Ramos (cell line): ENCODE results near the gene INTS14.
"Not testable (repeated sequence)": the region's sequence is repeated elsewhere in the genome, so short reads cannot be mapped to it uniquely, and the experiment has no call there.

Experiments used
- in situ Hi-C: fragments of 300-500 bp; cut with MboI; formaldehyde crosslinking; loops from one replicate; pipeline ENCODE4 v1.14.3; 2022; ENCODE audit warnings: low sequenced_read_pairs; ENCODE audit not compliant: unreplicated experiment

The INTS14 gene

DNA sequence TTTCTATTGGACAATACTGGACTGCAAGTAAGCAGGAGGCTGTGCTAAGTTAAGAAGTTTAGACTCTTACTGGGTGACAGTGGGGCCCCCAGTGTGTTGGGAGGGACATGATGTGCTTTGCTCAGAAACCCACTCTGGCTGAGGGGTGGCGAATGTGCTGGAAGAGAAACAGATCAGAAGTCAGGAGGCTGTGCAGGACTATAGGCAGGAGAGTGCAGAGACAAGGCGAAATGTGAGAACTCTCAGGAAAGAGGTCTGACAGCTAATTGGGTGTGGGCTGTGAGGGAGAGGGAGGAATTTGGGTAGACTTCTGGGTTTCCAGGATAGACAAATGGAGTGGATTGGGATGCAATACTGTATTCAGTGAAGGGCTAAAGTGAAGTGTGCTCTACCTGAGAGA, 22.8 kb upstream of the INTS14 start:
- in situ Hi-C loops: loop anchor here (25.0 kb wide), 1 partner anchor 654 kb away; the partner anchor contains the start of gene DIS3L

DNA sequence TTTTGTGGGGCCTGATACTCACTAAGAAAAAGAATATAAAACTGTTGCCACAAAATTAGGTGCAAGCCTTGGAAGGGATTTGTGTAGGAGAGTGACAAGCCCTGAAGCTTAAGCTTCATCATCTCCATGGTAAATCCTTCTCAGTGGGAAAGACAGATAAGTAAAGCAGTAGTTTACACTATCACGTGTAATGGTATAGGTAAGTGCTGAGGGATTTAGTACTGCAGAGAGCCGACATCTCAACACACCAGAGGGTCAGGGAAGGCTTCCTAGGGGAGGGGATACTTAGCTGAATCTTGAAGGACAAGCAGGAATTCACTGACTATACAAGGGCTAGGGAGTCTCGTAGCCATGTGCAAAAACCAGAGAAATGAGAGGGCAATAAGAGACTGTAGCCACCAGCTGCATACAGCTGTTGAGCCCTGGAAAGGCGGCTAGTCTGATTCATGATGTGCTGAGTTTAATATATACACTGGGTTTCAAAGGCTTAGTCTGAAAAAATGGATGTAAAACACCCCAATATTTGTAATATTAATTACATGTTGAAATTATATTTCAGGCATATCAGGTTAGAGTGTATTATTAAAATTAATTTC, 21.9 kb upstream of the INTS14 start:
- in situ Hi-C loops: loop anchor here (25.0 kb wide), 1 partner anchor 654 kb away; the partner anchor contains the start of gene DIS3L

DNA sequence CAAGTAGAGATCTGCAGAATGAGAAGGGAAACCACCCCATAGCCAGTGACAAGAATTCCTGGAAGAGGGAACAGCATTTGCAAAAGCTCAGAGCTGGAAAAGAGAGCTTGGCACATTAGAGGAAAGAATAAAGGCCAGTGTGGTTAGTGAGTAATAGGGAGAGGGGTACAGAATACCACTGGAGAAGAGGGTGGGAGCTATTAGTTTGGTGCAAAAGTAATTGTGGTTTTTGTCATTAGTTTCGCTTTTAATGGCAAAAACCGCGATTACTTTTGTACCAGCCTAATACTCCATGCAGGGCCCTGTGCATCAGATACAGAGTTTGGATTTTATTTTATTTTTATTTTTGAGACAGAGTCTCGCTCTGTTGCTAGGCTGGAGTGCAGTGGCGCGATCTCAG, 20.6 kb upstream of the INTS14 start:
- in situ Hi-C loops: loop anchor here (25.0 kb wide), 1 partner anchor 656 kb away; the partner anchor contains the start of gene DIS3L

GRCh38 chr15:65630760-65631159, 19.8 kb upstream of the INTS14 start:
- in situ Hi-C loops: loop anchor here (25.0 kb wide), 1 partner anchor 657 kb away; the partner anchor contains the start of gene DIS3L

- in situ Hi-C loops: loop anchor here (25.0 kb wide), 1 partner anchor 658 kb away; the partner anchor contains the start of gene DIS3L
Observed at GRCh38 chr15:65629548-65629947, 18.6 kb upstream of the INTS14 start.

- in situ Hi-C loops: loop anchor here (25.0 kb wide), 1 partner anchor 660 kb away; the partner anchor contains the start of gene DIS3L
Observed at GRCh38 chr15:65626856-65627255, 15.9 kb upstream of the INTS14 start.

GRCh38 chr15:65623103-65623502, 12.2 kb upstream of the INTS14 start:
- in situ Hi-C loops: no loop called here

DNA sequence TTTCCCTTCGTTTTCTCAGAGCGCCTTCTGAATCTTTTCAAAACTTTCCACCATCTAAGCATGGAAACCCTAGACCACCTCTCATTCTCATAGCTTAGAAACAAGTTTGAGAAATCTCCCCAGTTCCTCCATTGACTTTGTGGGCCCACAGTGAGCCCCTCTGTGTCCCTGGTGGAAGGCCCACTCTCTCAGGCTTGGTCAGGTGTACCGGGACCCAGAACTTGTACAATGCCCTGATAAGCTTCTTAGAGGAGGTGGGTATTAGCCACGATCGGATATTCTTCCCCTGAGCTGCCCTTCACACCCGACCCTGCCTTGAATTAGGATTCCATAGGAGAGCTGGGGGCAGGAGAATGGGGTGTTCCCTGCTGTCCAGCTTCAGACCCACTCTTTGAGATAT, 10.7 kb upstream of the INTS14 start, which contains the start of gene SLC24A1:
SLC24A1 (plus strand) TSS at position 301 of the 400 bp plus-strand sequence. CDS start 2,143 bp downstream, outside the sequence.
- in situ Hi-C loops: no loop called here

- in situ Hi-C loops: no loop called here
Observed at GRCh38 chr15:65620833-65621232, 9.9 kb upstream of the INTS14 start.

DNA sequence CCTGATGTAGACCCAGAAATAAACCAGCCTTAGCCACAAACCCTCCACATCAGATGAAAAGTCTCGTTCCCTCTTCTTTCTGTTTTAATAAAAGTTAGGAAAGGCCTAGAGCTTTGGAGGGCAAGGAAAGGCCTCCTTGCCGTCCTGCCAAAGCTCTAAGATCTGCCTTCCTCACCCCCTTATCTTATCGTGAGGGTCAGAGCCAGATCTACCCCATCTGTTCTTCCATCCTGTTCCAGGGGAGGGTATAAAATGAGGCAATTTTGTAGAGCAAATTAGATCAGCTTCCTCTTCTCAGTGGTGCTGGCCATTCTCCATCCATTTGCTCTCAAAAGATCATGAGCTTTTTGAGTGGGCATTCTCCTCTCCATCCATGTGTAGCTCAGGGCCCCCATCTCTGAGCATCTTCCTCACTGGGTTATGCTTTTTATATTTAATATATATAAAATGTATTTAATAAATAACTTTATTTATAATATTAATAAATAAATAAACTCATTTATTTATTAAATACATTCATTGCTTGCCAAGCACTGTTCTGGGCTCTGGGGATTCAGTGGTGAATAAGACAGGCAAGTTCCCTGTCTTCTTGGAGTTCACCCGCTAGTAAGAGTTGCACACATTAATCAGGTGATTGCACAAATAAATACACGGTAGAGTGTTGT, 8.8 kb upstream of the INTS14 start:
- in situ Hi-C loops: no loop called here

DNA sequence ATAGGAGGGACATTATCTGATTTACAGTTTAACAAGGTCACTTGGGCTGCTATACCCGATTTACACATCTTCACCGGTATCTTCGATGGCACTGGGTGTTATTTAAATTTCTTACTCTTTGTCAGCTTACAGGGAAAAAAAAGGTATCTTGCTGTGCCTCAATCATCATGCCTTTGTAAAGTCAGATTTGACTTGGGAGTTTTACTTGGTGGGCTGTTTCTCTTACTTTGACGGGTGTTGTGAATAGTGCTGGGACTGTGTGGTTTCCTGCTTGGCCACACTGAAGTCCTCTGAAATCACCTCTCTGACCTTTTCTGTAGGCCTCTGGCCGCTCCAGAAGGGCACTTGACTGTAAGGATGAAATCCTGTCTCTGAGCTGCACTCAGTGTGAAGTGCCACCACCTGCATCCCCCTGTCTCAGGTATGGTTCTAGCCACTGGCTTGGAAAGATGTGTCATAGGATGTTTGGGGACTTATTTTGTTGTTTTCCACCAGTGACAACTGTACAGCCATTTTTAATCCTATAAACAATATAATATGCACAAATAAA, 7.7 kb upstream of the INTS14 start:
- in situ Hi-C loops: no loop called here

DNA sequence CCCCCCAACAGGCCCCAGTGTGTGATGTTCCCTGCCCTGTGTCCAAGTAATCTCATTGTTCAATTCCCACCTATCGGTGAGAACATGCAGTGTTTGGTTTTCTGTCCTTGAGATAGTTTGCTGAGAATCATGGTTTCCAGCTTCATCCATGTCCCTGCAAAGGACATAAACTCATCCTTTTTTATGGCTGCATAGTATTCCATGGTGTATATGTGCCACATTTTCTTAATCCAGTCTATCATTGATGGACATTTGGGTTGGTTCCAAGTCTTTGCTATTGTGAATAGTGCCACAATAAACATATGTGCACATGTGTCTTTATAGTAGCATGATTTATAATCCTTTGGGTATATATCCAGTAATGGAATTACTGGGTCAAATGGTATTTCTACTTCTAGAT, 5.0 kb upstream of the INTS14 start:
- in situ Hi-C loops: not testable (repeated sequence)

DNA sequence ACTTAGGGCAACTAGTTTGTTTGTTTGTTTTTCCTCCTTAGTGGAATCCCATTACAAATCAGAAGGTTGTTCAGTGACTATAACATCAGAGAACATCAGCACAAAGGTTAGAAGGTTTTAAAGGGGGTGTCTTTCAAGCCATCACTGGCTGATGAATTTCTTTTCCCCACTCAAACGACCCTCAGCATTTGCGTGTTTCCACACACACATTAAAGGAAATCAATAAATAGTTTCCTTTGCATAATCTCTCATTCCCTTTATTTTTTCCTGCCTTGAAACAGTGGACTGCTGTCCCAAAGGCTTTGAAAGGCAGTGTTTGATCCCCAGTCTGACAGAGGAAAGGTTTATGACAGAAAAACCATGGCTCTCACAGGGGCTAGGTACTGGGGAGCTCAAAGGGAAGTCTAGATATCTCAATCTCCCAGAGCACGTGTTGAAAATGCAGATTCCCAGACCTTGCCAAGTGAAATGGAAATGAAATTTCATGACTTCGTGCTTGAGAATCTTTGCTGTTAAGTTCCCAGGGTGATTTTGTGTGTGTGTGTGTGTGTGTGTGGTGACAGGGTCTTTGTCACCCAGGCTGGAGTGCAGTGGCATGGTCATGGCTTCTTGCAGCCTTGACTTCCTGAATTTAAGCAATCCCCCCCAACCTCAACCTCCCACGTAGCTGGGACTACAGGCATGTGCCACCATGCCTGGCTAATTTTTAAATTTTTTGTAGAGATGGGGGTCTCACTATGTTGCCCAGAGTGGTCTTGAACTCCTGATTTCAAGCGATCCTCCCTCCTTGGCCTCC, 2.2 kb upstream of the INTS14 start:
- in situ Hi-C loops: no loop called here

DNA sequence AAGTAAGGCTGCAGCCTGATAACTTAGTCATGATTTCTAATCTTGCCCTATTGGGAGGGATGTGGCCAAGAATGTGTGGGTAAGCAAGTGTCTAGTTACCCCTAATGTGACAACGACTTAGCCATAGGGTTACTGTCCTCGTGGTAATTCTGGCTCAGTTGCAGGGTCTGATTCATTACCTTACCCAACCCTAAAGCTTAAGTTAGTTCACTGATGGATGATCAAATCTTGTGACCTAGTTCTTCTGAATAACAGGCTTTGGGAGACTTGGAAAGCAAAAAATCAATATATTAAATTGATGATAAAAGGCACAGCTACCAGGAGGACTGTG, 1.6 kb upstream of the INTS14 start:
- in situ Hi-C loops: no loop called here

DNA sequence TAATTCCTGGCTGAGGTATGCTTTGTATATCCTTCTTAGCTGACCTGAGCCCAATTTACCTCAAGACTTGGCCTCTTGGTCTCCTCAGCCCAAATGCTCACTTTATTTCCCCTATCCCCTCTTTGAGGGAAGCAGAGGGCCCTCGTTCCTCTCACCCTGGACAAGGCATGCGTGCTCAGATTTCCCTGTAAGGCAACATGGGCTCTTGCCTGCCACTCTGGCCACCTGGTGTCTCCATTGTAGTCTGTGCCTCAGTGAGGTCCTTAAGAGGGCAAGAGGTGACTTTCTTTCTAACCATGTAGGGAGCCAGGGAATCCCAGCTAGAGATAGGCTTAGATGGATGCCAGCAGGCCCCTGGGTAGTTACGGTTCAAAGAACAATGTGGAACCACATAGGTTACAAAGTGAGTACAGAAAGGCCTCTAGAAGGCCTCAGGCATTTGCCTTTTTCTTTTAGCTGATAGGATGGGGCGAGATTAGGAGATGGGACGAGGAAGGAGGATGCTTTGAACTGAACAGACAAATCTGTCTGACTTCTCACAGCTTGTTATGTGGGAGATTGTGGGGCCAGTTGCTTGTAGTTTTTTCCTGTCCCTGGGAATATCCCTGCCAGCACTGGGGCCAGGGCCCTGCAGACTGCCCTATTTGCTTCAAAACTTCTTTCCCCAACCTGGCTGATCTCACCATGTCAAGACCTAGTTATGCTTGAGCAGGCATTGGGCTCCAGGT, 1.1 kb upstream of the INTS14 start:
- in situ Hi-C loops: no loop called here

GRCh38 chr15:65603559-65603958, 7.4 kb downstream of the INTS14 start:
- in situ Hi-C loops: no loop called here

DNA sequence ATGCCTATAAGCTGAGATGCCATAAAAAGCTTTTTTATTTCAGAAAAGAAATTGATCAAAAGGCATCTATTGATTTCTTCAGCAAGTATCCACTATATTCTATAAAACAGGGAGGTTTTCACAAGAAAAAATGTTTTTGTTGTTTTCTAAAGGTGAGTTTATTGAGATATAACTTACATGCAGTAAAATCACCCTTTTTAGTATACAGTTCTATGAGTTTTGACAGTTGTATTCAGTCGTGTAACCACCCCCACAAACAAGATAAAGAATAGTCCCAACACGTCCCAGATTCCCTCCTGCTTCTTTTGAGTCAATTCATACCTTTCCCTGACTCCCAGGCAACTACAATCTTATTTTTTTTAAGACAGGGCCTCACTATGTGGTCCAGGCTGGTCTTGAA, 7.8 kb downstream of the INTS14 start:
- in situ Hi-C loops: no loop called here

GRCh38 chr15:65599677-65600076, 11.3 kb downstream of the INTS14 start:
- in situ Hi-C loops: no loop called here

- in situ Hi-C loops: no loop called here
Observed at GRCh38 chr15:65598468-65598867, 12.5 kb downstream of the INTS14 start.

GRCh38 chr15:65595960-65596359, 15.0 kb downstream of the INTS14 start:
- in situ Hi-C loops: no loop called here
